SK-N-SH (cell line): Measurements from ENCODE around the gene SYNJ1. TPM values are rescaled to one million over a fixed set of nuclear protein-coding genes. Genes with fewer than 3 reads are reported as not detected.

Experiments
- CTCF ChIA-PET: fragments of 300-600, 350-600 bp; formaldehyde crosslinking; extraction: SDS; loops from one replicate; lab custom pipeline; 2021; lab: Yijun Ruan, JAX
- POLR2A ChIA-PET: fragments of 350-600 bp; sonication (Branson Sonifier 250); formaldehyde crosslinking; extraction: SDS; loops from one replicate; lab custom pipeline; 2020; ENCODE audit warnings: antibody characterized with exemption, inconsistent platforms; lab: Yijun Ruan, JAX
- DNase-seq: peaks from one replicate; pipeline ENCODE4 v3.0.0; 2012
- H2AFZ ChIP-seq: fragments of 200-600 bp; sonication (generic); 2 replicates; pipeline ENCODE4 v1.8.1; 2016; ENCODE audit warnings: antibody characterized with exemption, mild to moderate bottlenecking, low read depth
- H3F3A ChIP-seq: fragments of 200-600 bp; sonication (generic); replicated peaks from 2 replicates; pipeline ENCODE3; 2016; ENCODE audit warnings: antibody characterized with exemption, mild to moderate bottlenecking; ENCODE audit not compliant: insufficient read depth
- H3K27ac ChIP-seq, 2 experiments: fragments of 200-500 bp in 1 of 2; fragments of 200-600 bp in 1 of 2; sonication (Bioruptor generic) in 1 of 2; sonication (generic), shearing (Covaris generic) in 1 of 2; 2 replicates each; pipeline versions ENCODE4 v1.5.1 to v1.6.1; 2014 to 2016; ENCODE audit warnings: low read depth in 2 of 2, inconsistent platforms in 1 of 2, low read length in 1 of 2, mild to moderate bottlenecking in 1 of 2, mixed read lengths in 1 of 2
- H3K27me3 ChIP-seq: fragments of 200-600 bp; sonication (generic), shearing (Covaris generic); 2 replicates; pipeline ENCODE4 v1.6.1; 2016; ENCODE audit warnings: mixed run types; ENCODE audit not compliant: insufficient read depth
- H3K36me3 ChIP-seq, 2 experiments: fragments of 200-500 bp in 1 of 2; fragments of 200-600 bp in 1 of 2; sonication (Bioruptor generic) in 1 of 2; sonication (generic) in 1 of 2; replicated peaks in 1 of 2; 2 replicates each; pipeline versions ENCODE3 to v1.5.1; 2014 to 2016; ENCODE audit warnings: low read length in 1 of 2, mild to moderate bottlenecking in 1 of 2; ENCODE audit not compliant: insufficient read depth in 2 of 2, control insufficient read depth in 1 of 2
- H3K4me1 ChIP-seq, 2 experiments: fragments of 200-500 bp in 1 of 2; fragments of 200-600 bp in 1 of 2; sonication (Bioruptor generic) in 1 of 2; sonication (generic), shearing (Covaris generic) in 1 of 2; 2 replicates each; pipeline versions ENCODE4 v1.5.1 to v1.6.1; 2014 to 2016; ENCODE audit warnings: low read depth in 1 of 2, low read length in 1 of 2, mixed run types in 1 of 2; ENCODE audit not compliant: insufficient read depth in 2 of 2, control insufficient read depth in 1 of 2
- H3K4me2 ChIP-seq: fragments of 200-600 bp; sonication (generic), shearing (Covaris generic); 2 replicates; pipeline ENCODE4 v1.6.1; 2017; ENCODE audit warnings: mixed run types
- H3K4me3 ChIP-seq, 2 experiments: fragments of 200-500 bp in 1 of 2; fragments of 200-600 bp in 1 of 2; sonication (Bioruptor generic) in 1 of 2; sonication (generic), shearing (Covaris generic) in 1 of 2; 2 replicates each; pipeline versions ENCODE4 v1.5.1 to v1.8.1; 2014 to 2016; ENCODE audit warnings: low read depth in 2 of 2, inconsistent platforms in 1 of 2, low read length in 1 of 2, mild to moderate bottlenecking in 1 of 2, mixed read lengths in 1 of 2, moderate library complexity in 1 of 2
- H3K79me2 ChIP-seq: fragments of 200-600 bp; sonication (generic); 2 replicates; pipeline ENCODE4 v1.8.1; 2017; ENCODE audit warnings: mild to moderate bottlenecking; ENCODE audit not compliant: insufficient read depth
- H3K9ac ChIP-seq: fragments of 200-600 bp; sonication (generic); 2 replicates; pipeline ENCODE4 v1.6.1; 2017; ENCODE audit warnings: mixed run types
- H3K9me2 ChIP-seq: fragments of 200-600 bp; sonication (generic); 2 replicates; pipeline ENCODE4 v1.6.1; 2017; ENCODE audit warnings: mixed run types
- H3K9me3 ChIP-seq: fragments of 200-600 bp; sonication (generic); 2 replicates; pipeline ENCODE4 v1.6.1; 2017; ENCODE audit warnings: mixed run types, mild to moderate bottlenecking, moderate library complexity
- H4K20me1 ChIP-seq: fragments of 200-600 bp; sonication (generic); 2 replicates; pipeline ENCODE4 v1.6.1; 2017; ENCODE audit warnings: mild to moderate bottlenecking, mixed run types; ENCODE audit not compliant: insufficient read depth
- CHD2 ChIP-seq: fragments of 150-350 bp; IDR thresholded peaks from 2 replicates; pipeline ENCODE4 v1.6.1; 2018; ENCODE audit warnings: low read length; ENCODE audit not compliant: partially characterized antibody
- EP300 ChIP-seq, 2 experiments: IDR thresholded peaks; 2 replicates each; pipeline versions ENCODE4 v1.4.0 to v1.6.1; 2012; ENCODE audit warnings: borderline replicate concordance in 1 of 2, low read depth in 1 of 2, low read length in 1 of 2
- EZH2phosphoT487 ChIP-seq: fragments of 200-600 bp; sonication (generic); IDR thresholded peaks from 2 replicates; pipeline ENCODE4 v1.6.1; 2017; ENCODE audit warnings: low read depth, mixed run types, mild to moderate bottlenecking, antibody characterized with exemption, moderate library complexity, borderline replicate concordance
- FOSL2 ChIP-seq: IDR thresholded peaks from 2 replicates; pipeline ENCODE4 v1.4.0; 2012; ENCODE audit warnings: low read depth, mild to moderate bottlenecking, moderate library complexity, borderline replicate concordance
- FOXJ3 ChIP-seq: sonication (generic); formaldehyde crosslinking; IDR thresholded peaks from 2 replicates; pipeline ENCODE4 v1.5.1; 2020; ENCODE audit warnings: mild to moderate bottlenecking, missing genetic modification reagents
- GABPA ChIP-seq: IDR thresholded peaks from 2 replicates; pipeline ENCODE4 v1.4.0; 2012; ENCODE audit warnings: low read depth, mild to moderate bottlenecking
- GATA2 ChIP-seq: sonication (generic); formaldehyde crosslinking; IDR thresholded peaks from 2 replicates; pipeline ENCODE4 v1.5.0; 2020; ENCODE audit warnings: mild to moderate bottlenecking, missing genetic modification reagents
- NRF1 ChIP-seq: IDR thresholded peaks from 2 replicates; pipeline ENCODE4 v1.6.1; 2012; ENCODE audit warnings: low read depth, mild to moderate bottlenecking, low read length
- RXRA ChIP-seq: IDR thresholded peaks from 2 replicates; pipeline ENCODE4 v1.4.0; 2012; ENCODE audit warnings: low read depth, mild to moderate bottlenecking, borderline replicate concordance
- SIN3A ChIP-seq: IDR thresholded peaks from 2 replicates; pipeline ENCODE4 v1.6.1; 2012; ENCODE audit warnings: low read depth, mild to moderate bottlenecking, low read length, moderate library complexity, borderline replicate concordance
- TCF12 ChIP-seq: IDR thresholded peaks from 2 replicates; pipeline ENCODE4 v1.4.0; 2012
- TEAD4 ChIP-seq: IDR thresholded peaks from 2 replicates; pipeline ENCODE4 v1.4.0; 2012; ENCODE audit warnings: mild to moderate bottlenecking, borderline replicate concordance; ENCODE audit not compliant: insufficient read depth
- YY1 ChIP-seq: IDR thresholded peaks from 2 replicates; pipeline ENCODE4 v1.4.0; 2012; ENCODE audit warnings: low read depth, mild to moderate bottlenecking
- WGBS: methylation state at CpG from one replicate; pipeline ENCODE4 v1.1.6; 2017; ENCODE audit warnings: low lambda C conversion rate; 5-methylcytosine and 5-hydroxymethylcytosine counted together
- polyA plus RNA-seq, 3 experiments: library from polyadenylated mRNA; depleted of rRNA; stranded (reverse); fragments of >200 nt; gene quantifications; 2 replicates each; pipeline ENCODE4 v1.2.3, GENCODE V29; 2012
- TF ChIP-seq, protein P1 (sequence below): IDR thresholded peaks from 2 replicates; pipeline ENCODE4; 2012
- TF ChIP-seq, protein P2 (sequence below): fragments of 150-350 bp; IDR thresholded peaks from 2 replicates; pipeline ENCODE4 v1.6.1; 2017; ENCODE audit warnings: antibody characterized with exemption, low read length, low read depth, borderline replicate concordance
- TF ChIP-seq, protein P3 (sequence below): fragments of 200-600 bp; sonication (generic); IDR thresholded peaks from 2 replicates; pipeline ENCODE4 v1.6.1; 2017; ENCODE audit warnings: antibody characterized with exemption, mild to moderate bottlenecking, moderate library complexity

Gene SYNJ1
- polyA plus RNA-seq, 1 of the 3 experiments (the other 2 are of a cell fraction): 3.3 TPM

DNA sequence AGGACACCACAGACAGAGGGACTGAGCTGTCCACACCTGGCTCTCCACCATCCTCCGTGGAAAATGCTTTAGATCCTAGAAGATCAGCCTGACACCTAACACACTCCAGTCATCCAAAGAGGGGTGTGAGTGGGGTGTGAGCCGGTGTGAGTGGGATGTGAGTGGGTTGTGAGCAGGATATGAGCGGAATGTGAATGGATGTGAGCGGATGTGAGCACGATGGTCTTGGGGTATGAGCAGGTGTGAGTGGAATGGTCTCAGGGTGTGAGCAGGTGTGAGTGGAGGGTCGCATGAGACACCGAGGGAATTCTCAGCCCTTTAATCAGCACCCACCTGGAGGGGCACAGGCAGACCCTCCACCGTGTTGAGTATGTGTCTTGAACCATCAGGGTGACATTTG lies 143.3 kb downstream of the SYNJ1 start:
- H3K79me2 ChIP-seq: no peaks in the 10 kb centered on the region
- no peaks in the 10 kb centered on the region for H3K27me3 ChIP-seq
- CTCF ChIA-PET: interaction anchor here (0.6 to 1.3 kb wide), 2 partner anchors 17 to 181 kb away, joined by 3 to 4 read pairs; no protein-coding TSS in a partner anchor
- H2AFZ ChIP-seq: no peak overlapping the region
- H3K4me1 ChIP-seq: no peaks in the 10 kb centered on the region
- H3K9me2 ChIP-seq: no peaks in the 10 kb centered on the region
- H3K36me3 ChIP-seq: no peaks in the 10 kb centered on the region
- no peak for TF ChIP-seq FOSL2
- no peak for TF ChIP-seq CHD2
- no peak for TF ChIP-seq SIN3A
- TF ChIP-seq EP300 (IDR thresholded peaks at IDR 0.05; ENCODE audit: borderline replicate concordance in 1 of 2, low read depth in 1 of 2, low read length in 1 of 2): no peak
- no peak for TF ChIP-seq TCF12
- TF ChIP-seq FOXJ3: no peak
- TF ChIP-seq RXRA: no peak
- TF ChIP-seq TEAD4: no peak
- TF ChIP-seq, protein P1, sequence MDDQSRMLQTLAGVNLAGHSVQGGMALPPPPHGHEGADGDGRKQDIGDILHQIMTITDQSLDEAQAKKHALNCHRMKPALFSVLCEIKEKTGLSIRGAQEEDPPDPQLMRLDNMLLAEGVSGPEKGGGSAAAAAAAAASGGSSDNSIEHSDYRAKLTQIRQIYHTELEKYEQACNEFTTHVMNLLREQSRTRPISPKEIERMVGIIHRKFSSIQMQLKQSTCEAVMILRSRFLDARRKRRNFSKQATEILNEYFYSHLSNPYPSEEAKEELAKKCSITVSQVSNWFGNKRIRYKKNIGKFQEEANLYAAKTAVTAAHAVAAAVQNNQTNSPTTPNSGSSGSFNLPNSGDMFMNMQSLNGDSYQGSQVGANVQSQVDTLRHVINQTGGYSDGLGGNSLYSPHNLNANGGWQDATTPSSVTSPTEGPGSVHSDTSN: no peak
- no peak for TF ChIP-seq GABPA
- TF ChIP-seq, protein P2, sequence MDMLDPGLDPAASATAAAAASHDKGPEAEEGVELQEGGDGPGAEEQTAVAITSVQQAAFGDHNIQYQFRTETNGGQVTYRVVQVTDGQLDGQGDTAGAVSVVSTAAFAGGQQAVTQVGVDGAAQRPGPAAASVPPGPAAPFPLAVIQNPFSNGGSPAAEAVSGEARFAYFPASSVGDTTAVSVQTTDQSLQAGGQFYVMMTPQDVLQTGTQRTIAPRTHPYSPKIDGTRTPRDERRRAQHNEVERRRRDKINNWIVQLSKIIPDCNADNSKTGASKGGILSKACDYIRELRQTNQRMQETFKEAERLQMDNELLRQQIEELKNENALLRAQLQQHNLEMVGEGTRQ: no peak
- no peak for TF ChIP-seq YY1
- TF ChIP-seq NRF1: no peak
- TF ChIP-seq EZH2phosphoT487: no peak
- no peak for TF ChIP-seq GATA2 (CRISPR knock-in tag)
- H3K27ac ChIP-seq: no peak overlapping the region
- DNase-seq: no peak
- no peaks in the 10 kb centered on the region for H3K9me3 ChIP-seq
- no peak overlapping the region for H3K4me2 ChIP-seq
- 68% methylated on average over 8 of the region's 8 CpGs for WGBS
- H4K20me1 ChIP-seq: no peaks in the 10 kb centered on the region
- no peaks in the 10 kb centered on the region for H3F3A ChIP-seq
- no peak overlapping the region for H3K9ac ChIP-seq
- POLR2A ChIA-PET: no interaction called here
- no peak overlapping the region for H3K4me3 ChIP-seq

DNA sequence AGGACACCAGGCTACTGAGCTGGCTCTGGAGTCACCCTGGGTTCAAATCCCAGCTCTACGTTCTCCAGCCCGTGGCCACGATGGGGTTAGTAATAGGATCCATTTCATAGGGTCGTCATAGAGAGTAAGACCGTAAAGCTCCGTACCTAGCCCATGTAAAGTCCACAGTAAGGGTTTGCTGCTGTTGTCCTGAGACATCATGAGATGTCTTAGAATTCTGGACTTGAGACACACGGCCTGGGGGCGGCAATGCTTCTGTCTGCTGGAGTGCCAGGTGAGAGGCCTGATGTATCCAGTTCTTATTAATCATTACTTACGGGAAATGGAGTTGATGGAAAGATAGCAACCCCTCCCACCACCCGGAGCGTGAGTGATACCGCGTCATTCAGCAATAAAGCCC lies 146.1 kb downstream of the SYNJ1 start:
- H3K4me2 ChIP-seq: no peak overlapping the region

More for the DNA sequence above, 146.1 kb downstream of the SYNJ1 start:
- Histone ChIP-seq H3K4me1 (no peaks in the 10 kb centered on the region), H3K9me3 (no peaks in the 10 kb centered on the region), H3K9me2 (no peaks in the 10 kb centered on the region), H3K36me3 (no peaks in the 10 kb centered on the region), H3K4me3 (no peak overlapping the region), H3K9ac (no peak overlapping the region), H3K79me2 (no peaks in the 10 kb centered on the region), H3K27me3 (no peaks in the 10 kb centered on the region), H4K20me1 (no peaks in the 10 kb centered on the region), H2AFZ (no peak overlapping the region), H3K27ac (no peak overlapping the region), H3F3A (peaks cover 3% of the 10 kb centered on the region)
- CTCF ChIA-PET: interaction anchor here (1.8 to 2.6 kb wide), 2 partner anchors 12 to 19 kb away, joined by 7 to 14 read pairs; no protein-coding TSS in a partner anchor
- 63% methylated on average over 11 of the region's 13 CpGs for WGBS
- POLR2A ChIA-PET: no interaction called here
- DNase-seq: no peak
- TF ChIP-seq CHD2: no peak
- TF ChIP-seq, protein P3, sequence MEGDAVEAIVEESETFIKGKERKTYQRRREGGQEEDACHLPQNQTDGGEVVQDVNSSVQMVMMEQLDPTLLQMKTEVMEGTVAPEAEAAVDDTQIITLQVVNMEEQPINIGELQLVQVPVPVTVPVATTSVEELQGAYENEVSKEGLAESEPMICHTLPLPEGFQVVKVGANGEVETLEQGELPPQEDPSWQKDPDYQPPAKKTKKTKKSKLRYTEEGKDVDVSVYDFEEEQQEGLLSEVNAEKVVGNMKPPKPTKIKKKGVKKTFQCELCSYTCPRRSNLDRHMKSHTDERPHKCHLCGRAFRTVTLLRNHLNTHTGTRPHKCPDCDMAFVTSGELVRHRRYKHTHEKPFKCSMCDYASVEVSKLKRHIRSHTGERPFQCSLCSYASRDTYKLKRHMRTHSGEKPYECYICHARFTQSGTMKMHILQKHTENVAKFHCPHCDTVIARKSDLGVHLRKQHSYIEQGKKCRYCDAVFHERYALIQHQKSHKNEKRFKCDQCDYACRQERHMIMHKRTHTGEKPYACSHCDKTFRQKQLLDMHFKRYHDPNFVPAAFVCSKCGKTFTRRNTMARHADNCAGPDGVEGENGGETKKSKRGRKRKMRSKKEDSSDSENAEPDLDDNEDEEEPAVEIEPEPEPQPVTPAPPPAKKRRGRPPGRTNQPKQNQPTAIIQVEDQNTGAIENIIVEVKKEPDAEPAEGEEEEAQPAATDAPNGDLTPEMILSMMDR: no peak
